Smooth muscle cell (in vitro differentiated cells): ENCODE results near the gene SERPINB13. TPM values are rescaled to one million over a fixed set of nuclear protein-coding genes. Genes with fewer than 3 reads are reported as not detected.

Source experiments
- DNase-seq: peaks from one replicate; lab custom pipeline; 2025; ENCODE audit not compliant: unreplicated experiment; lab: John Stamatoyannopoulos, UW
- H2AFZ ChIP-seq: fragments of 200-600 bp; sonication (generic); 2 replicates; pipeline ENCODE4 v1.6.0; 2016; ENCODE audit warnings: antibody characterized with exemption, low read depth, mild to moderate bottlenecking
- H3F3A ChIP-seq: fragments of 200-600 bp; sonication (generic); 2 replicates; pipeline ENCODE4 v1.6.0; 2017; ENCODE audit warnings: antibody characterized with exemption, low read depth
- H3K27ac ChIP-seq: fragments of 200-600 bp; sonication (generic); 2 replicates; pipeline ENCODE4 v1.5.1; 2016; ENCODE audit warnings: low read depth, mild to moderate bottlenecking
- H3K27me3 ChIP-seq: fragments of 200-600 bp; sonication (generic); 2 replicates; pipeline ENCODE4 v1.6.1; 2016; ENCODE audit warnings: low read depth, mild to moderate bottlenecking
- H3K36me3 ChIP-seq: fragments of 200-600 bp; sonication (generic); 2 replicates; pipeline ENCODE4 v1.5.1; 2016; ENCODE audit warnings: low read depth
- H3K4me1 ChIP-seq: fragments of 200-600 bp; sonication (generic); 2 replicates; pipeline ENCODE4 v1.5.1; 2016; ENCODE audit warnings: low read depth
- H3K4me2 ChIP-seq: fragments of 200-600 bp; sonication (generic); 2 replicates; pipeline ENCODE4 v1.6.0; 2016; ENCODE audit warnings: mild to moderate bottlenecking
- H3K4me3 ChIP-seq: fragments of 200-600 bp; sonication (generic); 2 replicates; pipeline ENCODE4 v1.5.1; 2016; ENCODE audit warnings: mild to moderate bottlenecking
- H3K79me2 ChIP-seq: fragments of 200-600 bp; sonication (generic); 2 replicates; pipeline ENCODE4 v1.6.0; 2016; ENCODE audit warnings: low read depth, mild to moderate bottlenecking
- H3K9ac ChIP-seq: fragments of 200-600 bp; sonication (generic); 2 replicates; pipeline ENCODE4 v1.6.0; 2016; ENCODE audit warnings: low read depth
- H3K9me3 ChIP-seq: fragments of 200-600 bp; sonication (generic); replicated peaks from 2 replicates; pipeline ENCODE4 v1.5.1; 2016; ENCODE audit warnings: low read depth
- H4K20me1 ChIP-seq: fragments of 200-600 bp; sonication (generic); 2 replicates; pipeline ENCODE4 v1.6.0; 2016; ENCODE audit warnings: low read depth
- CTCF ChIP-seq: fragments of 200-600 bp; sonication (generic); IDR thresholded peaks from 2 replicates; pipeline ENCODE4 v1.5.1; 2017; ENCODE audit warnings: borderline replicate concordance, mild to moderate bottlenecking, antibody characterized with exemption; ENCODE audit not compliant: insufficient read depth, poor library complexity, severe bottlenecking
- WGBS: methylation state at CpG from one replicate; pipeline ENCODE4 v1.1.7; 2016; ENCODE audit warnings: low lambda C conversion rate; 5-methylcytosine and 5-hydroxymethylcytosine counted together
- polyA plus RNA-seq: library from polyadenylated mRNA; unstranded; fragments of >200 nt; fragmentation: Nextera tagmentation; extraction: Ambion mirVana; gene quantifications from 2 replicates; pipeline ENCODE4 v1.2.1, GENCODE V29; 2016
- total RNA-seq: library from RNA; depleted of rRNA; stranded (reverse); fragments of >200 nt; gene quantifications from 2 replicates; pipeline ENCODE4 v1.2.3, GENCODE V29; 2014

SERPINB13 gene
- total and polyA plus RNA-seq, 2 experiments from 2014 or later: 12.5 to 103 TPM

GRCh38 chr18:63562284-63562683 is 24.9 kb upstream of the SERPINB13 start:
- Histone ChIP-seq H3K36me3 (no peaks in the 10 kb centered on the region), H3F3A (no peaks in the 10 kb centered on the region), H3K4me3 (no peak overlapping the region), H4K20me1 (no peaks in the 10 kb centered on the region), H3K4me1 (no peaks in the 10 kb centered on the region), H3K27ac (no peak overlapping the region), H3K9ac (no peak overlapping the region), H3K79me2 (no peaks in the 10 kb centered on the region), H3K9me3 (no peaks in the 10 kb centered on the region), H3K27me3 (no peaks in the 10 kb centered on the region), H3K4me2 (no peak overlapping the region), H2AFZ (no peak overlapping the region)
- 92% methylated on average over 4 of the region's 4 CpGs for WGBS
- DNase-seq: no peak
- no peak for TF ChIP-seq CTCF

GRCh38 chr18:63564021-63564420 is 23.1 kb upstream of the SERPINB13 start:
- H4K20me1 ChIP-seq: no peaks in the 10 kb centered on the region
- H3K79me2 ChIP-seq: no peaks in the 10 kb centered on the region
- H3K4me3 ChIP-seq: no peak overlapping the region
- WGBS: 88% methylated on average over 4 of the region's 4 CpGs
- H3K27me3 ChIP-seq: no peaks in the 10 kb centered on the region
- no peak for DNase-seq
- H2AFZ ChIP-seq: no peak overlapping the region
- TF ChIP-seq CTCF: no peak
- H3K36me3 ChIP-seq: no peaks in the 10 kb centered on the region
- no peaks in the 10 kb centered on the region for H3F3A ChIP-seq
- no peaks in the 10 kb centered on the region for H3K9me3 ChIP-seq
- H3K9ac ChIP-seq: no peak overlapping the region
- H3K4me1 ChIP-seq: no peaks in the 10 kb centered on the region
- no peak overlapping the region for H3K4me2 ChIP-seq
- no peak overlapping the region for H3K27ac ChIP-seq

GRCh38 chr18:63564561-63564960 is 22.6 kb upstream of the SERPINB13 start:
- H3K27me3 ChIP-seq: no peaks in the 10 kb centered on the region
- no peaks in the 10 kb centered on the region for H3F3A ChIP-seq
- no peak overlapping the region for H3K4me2 ChIP-seq
- no peak overlapping the region for H3K27ac ChIP-seq
- H3K4me3 ChIP-seq: no peak overlapping the region
- H4K20me1 ChIP-seq: no peaks in the 10 kb centered on the region
- 90% methylated on average over 1 of the region's 1 CpG for WGBS
- DNase-seq: no peak
- no peaks in the 10 kb centered on the region for H3K36me3 ChIP-seq
- H3K4me1 ChIP-seq: no peaks in the 10 kb centered on the region
- H3K79me2 ChIP-seq: no peaks in the 10 kb centered on the region
- no peak overlapping the region for H3K9ac ChIP-seq
- H3K9me3 ChIP-seq: no peaks in the 10 kb centered on the region
- TF ChIP-seq CTCF: no peak
- no peak overlapping the region for H2AFZ ChIP-seq

GRCh38 chr18:63567276-63567675 is 19.9 kb upstream of the SERPINB13 start:
- H3K9me3 ChIP-seq: no peaks in the 10 kb centered on the region
- no peaks in the 10 kb centered on the region for H3K36me3 ChIP-seq
- no peak overlapping the region for H3K4me3 ChIP-seq
- no peak overlapping the region for H3K4me2 ChIP-seq
- H4K20me1 ChIP-seq: no peaks in the 10 kb centered on the region
- H3K4me1 ChIP-seq: no peaks in the 10 kb centered on the region
- no peak for TF ChIP-seq CTCF
- H3K9ac ChIP-seq: no peak overlapping the region
- H2AFZ ChIP-seq: no peak overlapping the region
- H3K79me2 ChIP-seq: no peaks in the 10 kb centered on the region
- no peaks in the 10 kb centered on the region for H3K27me3 ChIP-seq
- no peak for DNase-seq
- H3K27ac ChIP-seq: no peak overlapping the region
- 83% methylated on average over 5 of the region's 5 CpGs for WGBS
- H3F3A ChIP-seq: no peaks in the 10 kb centered on the region
